ENCODE data around the gene SPATA24. TPM values are rescaled to one million over a fixed set of nuclear protein-coding genes. Genes with fewer than 3 reads are reported as not detected.

Gene SPATA24
- total and polyA plus RNA-seq, 10 donors: 2.1 to 9.5 (median 4.3) TPM

- Histone ChIP-seq H3K36me3 (peaks cover 0 to 16% (median 0%) of the 10 kb centered on the region in 6 donors), H3K4me3 (no peak overlapping the region), H3K4me1 (peaks cover 3 to 48% (median 26%) of the 10 kb centered on the region in 6 donors), H3K27ac (no peak overlapping the region), H3K27me3 (replicated peaks in 1 of 7) (peaks cover 0 to 23% (median 15%) of the 10 kb centered on the region in 7 donors), H3K9me3 (no peaks in the 10 kb centered on the region)
- no peak for TF ChIP-seq CTCF (IDR thresholded peaks at IDR 0.05 in 8 of 11, conservative IDR thresholded peaks at IDR 0.05 in 3 of 11)
- 55 to 84% (median 74%) methylated on average over 6 of the region's 6 CpGs for WGBS, 5 donors
- DNase-seq: peak; percentile 41
- intact Hi-C loops (cut with DNase I; ENCODE audit: low total_unique reads): no loop called here
Observed at GRCh38 chr5:139397921-139398320, 6.0 kb downstream of the SPATA24 start.

GRCh38 chr5:139396691-139397090, 7.2 kb downstream of the SPATA24 start:
- TF ChIP-seq CTCF (IDR thresholded peaks at IDR 0.05 in 8 of 11, conservative IDR thresholded peaks at IDR 0.05 in 3 of 11) (no peak), POLR2AphosphoS5 (IDR thresholded peaks at IDR 0.05) (no peak), POLR2A (IDR thresholded peaks at IDR 0.05) (no peak)
- Histone ChIP-seq H3K4me3 (no peak overlapping the region), H3K27ac (no peak overlapping the region), H3K27me3 (replicated peaks in 1 of 7) (peaks cover 0 to 35% (median 15%) of the 10 kb centered on the region in 7 donors), H3K36me3 (peaks cover 0 to 16% (median 0%) of the 10 kb centered on the region in 6 donors), H3K4me1 (peaks cover 9 to 53% (median 35%) of the 10 kb centered on the region in 6 donors), H3K9me3 (no peaks in the 10 kb centered on the region)
- intact Hi-C loops (cut with DNase I; ENCODE audit: low total_unique reads): no loop called here
- 90 to 96% (median 94%) methylated on average over 8 of the region's 8 CpGs for WGBS, 5 donors
- DNase-seq: peak; percentile 66

- peaks cover 9 to 59% (median 42%) of the 10 kb centered on the region in 6 donors for H3K4me1 ChIP-seq
- 67 to 91% (median 78%) methylated on average over 5 to 8 of the region's 8 CpGs for WGBS, 5 donors
Observed at GRCh38 chr5:139395844-139396640, 7.8 kb downstream of the SPATA24 start.

More at GRCh38 chr5:139395844-139396640, 7.8 kb downstream of the SPATA24 start:
- intact Hi-C loops (cut with DNase I; ENCODE audit: low total_unique reads): no loop called here
- peaks cover 0 to 36% (median 15%) of the 10 kb centered on the region in 7 donors for H3K27me3 ChIP-seq (replicated peaks in 1 of 7)
- DNase-seq: no peak
- H3K4me3 ChIP-seq: no peak overlapping the region
- no peaks in the 10 kb centered on the region for H3K9me3 ChIP-seq
- TF ChIP-seq CTCF (IDR thresholded peaks at IDR 0.05 in 8 of 11, conservative IDR thresholded peaks at IDR 0.05 in 3 of 11) (no peak), POLR2AphosphoS5 (IDR thresholded peaks at IDR 0.05) (no peak), POLR2A (IDR thresholded peaks at IDR 0.05) (no peak)
- peaks cover 0 to 10% (median 0%) of the 10 kb centered on the region in 6 donors for H3K36me3 ChIP-seq
- no peak overlapping the region for H3K27ac ChIP-seq
